Sigmoid colon (tissue), 7 donors: ENCODE data around the gene TIPIN. TPM values are rescaled to one million over a fixed set of nuclear protein-coding genes. Genes with fewer than 3 reads are reported as not detected.

ENCODE experiments used
- DNase-seq: peaks from one replicate; pipeline ENCODE4 v3.0.0-alpha.2; 2019
- H3K27ac ChIP-seq, 4 donors: fragments of 200-600 bp; sonication (generic); one replicate each; pipeline ENCODE4 v1.5.1; 2016 to 2019; ENCODE audit warnings: mild to moderate bottlenecking in 1 of 4
- H3K27me3 ChIP-seq, 3 donors: fragments of 200-600 bp; sonication (generic); one replicate each; pipeline ENCODE4 v1.5.1; 2019; ENCODE audit warnings: mild to moderate bottlenecking in 1 of 3
- H3K36me3 ChIP-seq, 4 donors: fragments of 200-600 bp; sonication (generic); one replicate each; pipeline ENCODE4 v1.5.1; 2016 to 2019
- H3K4me1 ChIP-seq, 4 donors: fragments of 200-600 bp; sonication (generic); one replicate each; pipeline ENCODE4 v1.5.1; 2017 to 2019
- H3K4me3 ChIP-seq, 4 donors: fragments of 200-600 bp; sonication (generic); one replicate each; pipeline ENCODE4 v1.5.1; 2017 to 2019; ENCODE audit warnings: mild to moderate bottlenecking in 2 of 4, moderate library complexity in 1 of 4
- H3K9me3 ChIP-seq, 4 donors: fragments of 200-600 bp in 3 of 4; sonication (generic) in 3 of 4; one replicate each; pipeline versions ENCODE4 v1.5.1 to v1.6.1; 2013 to 2019
- EP300 ChIP-seq, 4 donors: sonication (generic); formaldehyde crosslinking; IDR thresholded peaks; one replicate each; pipeline ENCODE4 v1.6.1; 2017; ENCODE audit warnings: antibody characterized with exemption in 4 of 4
- POLR2A ChIP-seq, 2 donors: fragments of 450-650 bp; IDR thresholded peaks; one replicate each; pipeline ENCODE4 v1.6.1; 2016; ENCODE audit warnings: antibody characterized with exemption in 2 of 2, mild to moderate bottlenecking in 2 of 2, moderate library complexity in 2 of 2
- POLR2AphosphoS5 ChIP-seq, 4 donors: sonication (generic); formaldehyde crosslinking; IDR thresholded peaks; one replicate each; pipeline ENCODE4 v1.6.1; 2017; ENCODE audit warnings: antibody characterized with exemption in 4 of 4
- WGBS, 2 donors: extraction: QIAGEN DNeasy Blood & Tissue Kit; methylation state at CpG; one replicate each; pipeline ENCODE4 v1.1.7; 2013; 5-methylcytosine and 5-hydroxymethylcytosine counted together
- intact Hi-C: fragments of 100-400 bp; cut with DNase I; formaldehyde crosslinking; loops from one replicate; pipeline ENCODE4 v1.15.1; 2023
- polyA plus RNA-seq, 3 donors: library from polyadenylated mRNA; stranded (reverse); fragments of 200-250 nt; gene quantifications; one replicate each; pipeline ENCODE4 v1.2.3, GENCODE V29; 2013
- total RNA-seq, 4 donors: library from RNA; depleted of rRNA; stranded (reverse); fragments of >200 nt; gene quantifications; one replicate each; pipeline ENCODE4 v1.1.0, GENCODE V29; 2016
- TF ChIP-seq, protein P1 (sequence below), 4 experiments: fragments of 450-650 bp in 3 of 4; fragments of 200-600 bp in 1 of 4; IDR thresholded peaks; one replicate each; pipeline ENCODE4 v1.5.1; 2016 to 2019; ENCODE audit warnings: antibody characterized with exemption in 4 of 4, mild to moderate bottlenecking in 3 of 4, moderate library complexity in 2 of 4
- donor health status: healthy with polysubstance abuse.
- donor health status: Bipolar disorder and iron deficiency.
- donor health status: healthy.

TIPIN gene, protein sequence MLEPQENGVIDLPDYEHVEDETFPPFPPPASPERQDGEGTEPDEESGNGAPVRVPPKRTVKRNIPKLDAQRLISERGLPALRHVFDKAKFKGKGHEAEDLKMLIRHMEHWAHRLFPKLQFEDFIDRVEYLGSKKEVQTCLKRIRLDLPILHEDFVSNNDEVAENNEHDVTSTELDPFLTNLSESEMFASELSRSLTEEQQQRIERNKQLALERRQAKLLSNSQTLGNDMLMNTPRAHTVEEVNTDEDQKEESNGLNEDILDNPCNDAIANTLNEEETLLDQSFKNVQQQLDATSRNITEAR
- total RNA-seq, result 10 to 100 TPM in 1 of 4 donors, 1 to 10 TPM in 3; 1.9 to 10.3 (median 6.1) TPM
- polyA plus RNA-seq, result 1 to 10 TPM; 2.3 to 8.7 (median 2.4) TPM

DNA sequence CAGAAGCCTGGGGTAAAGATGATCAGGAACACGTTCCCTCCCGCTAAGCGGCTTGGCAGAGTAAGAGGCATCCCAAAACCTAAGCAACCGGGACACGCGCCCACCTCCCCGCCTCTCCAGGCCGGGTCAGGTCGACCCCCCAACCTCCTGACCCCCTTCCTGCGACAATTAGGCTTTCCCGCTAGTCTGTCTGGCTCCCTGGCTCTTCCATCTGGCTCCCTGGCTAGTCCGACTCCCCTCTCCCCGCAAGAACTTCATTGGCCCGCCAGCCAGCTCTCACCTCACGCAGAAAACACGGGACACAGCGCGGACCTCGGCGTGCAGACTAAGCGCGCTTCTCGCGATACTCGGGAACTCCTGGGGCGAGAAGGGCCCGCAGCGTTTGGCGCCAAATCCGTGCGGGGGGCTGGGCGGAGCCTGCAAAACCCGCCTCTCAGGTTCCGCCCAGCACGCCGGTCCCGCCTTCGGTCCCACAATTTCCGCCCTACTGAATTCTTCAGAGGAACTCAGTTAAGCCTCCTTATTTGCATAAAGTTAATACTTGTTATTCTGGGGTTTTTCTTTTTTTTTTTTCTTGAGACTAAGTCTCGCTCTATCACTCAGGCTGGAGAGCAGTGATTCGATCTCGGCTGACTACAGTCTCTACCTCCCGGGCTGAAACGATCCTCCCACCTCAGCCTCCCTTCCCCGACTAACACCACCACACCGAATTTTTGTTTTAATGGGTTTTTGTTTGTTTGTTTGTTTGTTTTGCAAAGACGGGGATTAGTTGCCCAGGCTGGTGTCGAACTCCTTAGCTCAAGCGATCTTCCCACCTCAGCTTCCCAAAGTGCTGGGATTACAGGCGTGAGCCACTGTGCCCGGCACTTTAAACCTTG, at the start of gene TIPIN:
TSS of gene TIPIN (minus strand) at position 327 of the 878 bp plus-strand sequence. CDS start 3,738 bp downstream, outside the sequence.
- Histone ChIP-seq H3K27me3 (no peaks in the 10 kb centered on the region), H3K4me3 (peak within 1 kb of the TSS; percentile 51 to 85 (median 72)), H3K4me1 (peaks cover 0 to 11% (median 8%) of the 10 kb centered on the region in 4 donors), H3K27ac (peak within 1 kb of the TSS; percentile 80 to 88 (median 86)), H3K36me3 (peaks cover 0 to 13% (median 0%) of the 10 kb centered on the region in 4 donors), H3K9me3 (no peaks in the 10 kb centered on the region)
- TF ChIP-seq POLR2AphosphoS5 (IDR thresholded peaks at IDR 0.05), result peak; percentile 36 to 77 (median 69)
- no peak for TF ChIP-seq POLR2A (IDR thresholded peaks at IDR 0.05)
- intact Hi-C loops, result loop anchor here (1.0 to 2.0 kb wide), 2 partner anchors 31 to 148 kb away; partner anchors contain the start of genes RPL4 and ZWILCH
- WGBS, 2 donors, result 2 to 7% methylated on average over 51 of the region's 51 CpGs
- peak; percentile 98 for DNase-seq

DNA sequence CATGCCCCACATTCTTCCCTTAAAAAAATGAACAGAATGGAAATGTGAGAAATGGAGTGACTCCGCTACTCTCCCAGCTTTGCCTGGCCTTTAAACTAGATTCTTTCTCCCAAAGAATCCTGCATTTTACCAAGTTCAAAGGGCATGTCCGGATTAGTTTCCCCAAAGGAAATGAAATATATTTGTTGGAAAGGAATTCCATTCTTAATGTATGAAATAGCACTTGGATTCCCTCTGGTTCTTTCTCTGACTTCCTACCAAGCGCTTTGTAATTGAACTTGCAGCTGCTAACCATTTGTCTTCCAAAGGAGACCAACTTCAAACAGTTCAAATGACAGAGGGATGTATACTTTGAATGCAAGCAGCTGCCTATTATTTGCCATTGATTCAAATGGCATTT, 49.1 kb upstream of the TIPIN start:
- intact Hi-C loops, result no loop called here
- TF ChIP-seq POLR2A (IDR thresholded peaks at IDR 0.05) (no peak), POLR2AphosphoS5 (IDR thresholded peaks at IDR 0.05) (no peak), EP300 (IDR thresholded peaks at IDR 0.05) (no peak)
- TF ChIP-seq, protein P1, sequence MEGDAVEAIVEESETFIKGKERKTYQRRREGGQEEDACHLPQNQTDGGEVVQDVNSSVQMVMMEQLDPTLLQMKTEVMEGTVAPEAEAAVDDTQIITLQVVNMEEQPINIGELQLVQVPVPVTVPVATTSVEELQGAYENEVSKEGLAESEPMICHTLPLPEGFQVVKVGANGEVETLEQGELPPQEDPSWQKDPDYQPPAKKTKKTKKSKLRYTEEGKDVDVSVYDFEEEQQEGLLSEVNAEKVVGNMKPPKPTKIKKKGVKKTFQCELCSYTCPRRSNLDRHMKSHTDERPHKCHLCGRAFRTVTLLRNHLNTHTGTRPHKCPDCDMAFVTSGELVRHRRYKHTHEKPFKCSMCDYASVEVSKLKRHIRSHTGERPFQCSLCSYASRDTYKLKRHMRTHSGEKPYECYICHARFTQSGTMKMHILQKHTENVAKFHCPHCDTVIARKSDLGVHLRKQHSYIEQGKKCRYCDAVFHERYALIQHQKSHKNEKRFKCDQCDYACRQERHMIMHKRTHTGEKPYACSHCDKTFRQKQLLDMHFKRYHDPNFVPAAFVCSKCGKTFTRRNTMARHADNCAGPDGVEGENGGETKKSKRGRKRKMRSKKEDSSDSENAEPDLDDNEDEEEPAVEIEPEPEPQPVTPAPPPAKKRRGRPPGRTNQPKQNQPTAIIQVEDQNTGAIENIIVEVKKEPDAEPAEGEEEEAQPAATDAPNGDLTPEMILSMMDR (IDR thresholded peaks at IDR 0.05), result no peak
- DNase-seq, result no peak
- Histone ChIP-seq H3K27ac (no peak overlapping the region), H3K36me3 (no peaks in the 10 kb centered on the region), H3K4me3 (no peak overlapping the region), H3K9me3 (no peaks in the 10 kb centered on the region), H3K27me3 (no peaks in the 10 kb centered on the region), H3K4me1 (peaks cover 0 to 9% (median 4%) of the 10 kb centered on the region in 4 donors)
- WGBS, 2 donors, result 82 to 94% methylated on average over 3 of the region's 3 CpGs

DNA sequence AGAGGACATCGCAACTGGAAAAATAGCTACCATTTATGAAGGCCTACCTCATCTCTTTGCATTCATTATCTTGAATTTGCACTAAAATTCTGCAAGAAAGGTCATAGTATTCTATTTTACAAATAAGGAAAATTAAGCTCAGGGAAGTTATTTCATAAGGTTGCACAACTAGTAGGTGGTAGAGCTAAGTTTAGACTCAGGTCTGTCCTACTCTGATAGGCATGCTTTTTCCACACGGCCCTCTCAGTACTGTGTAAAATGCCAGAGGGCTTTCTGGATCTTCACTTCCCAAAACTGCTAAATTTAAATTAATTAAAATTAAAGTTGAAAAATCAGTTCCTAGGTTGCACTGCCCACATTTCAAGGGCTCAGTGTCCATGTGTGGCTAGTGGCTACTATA, 48.5 kb upstream of the TIPIN start:
- TF ChIP-seq POLR2A (IDR thresholded peaks at IDR 0.05), result no peak
- TF ChIP-seq, protein P1 (IDR thresholded peaks at IDR 0.05), result no peak
- TF ChIP-seq POLR2AphosphoS5 (IDR thresholded peaks at IDR 0.05), result no peak
- TF ChIP-seq EP300 (IDR thresholded peaks at IDR 0.05), result no peak
- Histone ChIP-seq H3K27ac (no peak overlapping the region), H3K9me3 (no peaks in the 10 kb centered on the region), H3K36me3 (no peaks in the 10 kb centered on the region), H3K27me3 (no peaks in the 10 kb centered on the region), H3K4me3 (no peak overlapping the region), H3K4me1 (peaks cover 0 to 8% (median 4%) of the 10 kb centered on the region in 4 donors)
- WGBS, 2 donors, result 79 to 95% methylated on average over 2 of the region's 2 CpGs
- DNase-seq, result no peak
- intact Hi-C loops, result no loop called here

DNA sequence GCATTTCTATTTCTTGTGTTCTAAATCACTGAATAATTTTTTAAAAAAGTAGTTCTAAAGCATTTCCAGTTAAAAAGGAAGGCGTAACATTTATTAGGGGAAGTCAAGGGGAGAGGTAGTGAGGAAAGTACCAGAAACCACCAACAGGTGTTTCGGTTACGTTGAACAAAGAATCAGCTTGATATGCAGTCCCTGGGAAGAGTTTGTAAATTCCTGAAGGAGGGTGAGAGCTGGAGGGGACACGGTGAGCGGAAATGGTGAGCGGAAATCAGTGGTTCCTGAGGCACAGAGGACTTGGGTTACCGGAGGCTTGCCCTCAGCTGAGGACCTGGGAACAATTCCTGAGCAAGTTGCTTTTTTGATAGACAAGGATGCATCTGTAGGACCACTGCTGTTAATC, 48.0 kb upstream of the TIPIN start:
- no peak for DNase-seq
- H3K4me1 ChIP-seq, result peaks cover 0 to 8% (median 4%) of the 10 kb centered on the region in 4 donors
- H3K9me3 ChIP-seq, result no peaks in the 10 kb centered on the region
- WGBS, 2 donors, result 53 to 90% methylated on average over 7 of the region's 7 CpGs
- no peaks in the 10 kb centered on the region for H3K27me3 ChIP-seq
- no peaks in the 10 kb centered on the region for H3K36me3 ChIP-seq
- H3K27ac ChIP-seq, result no peak overlapping the region
- no peak overlapping the region for H3K4me3 ChIP-seq
- intact Hi-C loops, result no loop called here
- no peak for TF ChIP-seq EP300 (IDR thresholded peaks at IDR 0.05)

DNA sequence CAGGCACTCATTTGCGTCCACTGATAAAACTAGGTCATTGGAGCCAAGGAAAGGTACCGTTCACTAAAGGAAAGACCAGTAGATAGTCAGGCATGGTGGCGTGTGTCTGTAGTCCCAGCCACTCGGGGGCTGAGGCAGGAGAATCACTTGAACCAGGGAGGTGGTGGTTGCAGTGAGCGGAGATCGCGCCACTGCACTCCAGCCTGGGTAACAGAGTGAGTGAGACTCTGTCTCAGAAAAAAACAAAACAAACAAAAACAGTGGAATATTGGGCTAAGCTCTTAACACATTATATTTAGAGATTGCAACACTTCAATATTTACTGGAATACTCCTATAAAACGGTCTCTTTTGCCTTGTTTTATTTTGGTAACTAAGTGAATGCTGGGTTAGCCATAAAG, 47.6 kb upstream of the TIPIN start:
- Histone ChIP-seq H3K36me3 (no peaks in the 10 kb centered on the region), H3K4me3 (no peak overlapping the region), H3K27ac (no peak overlapping the region), H3K27me3 (no peaks in the 10 kb centered on the region), H3K4me1 (peaks cover 0 to 7% (median 2%) of the 10 kb centered on the region in 4 donors), H3K9me3 (no peaks in the 10 kb centered on the region)
- DNase-seq, result no peak
- TF ChIP-seq, protein P1 (IDR thresholded peaks at IDR 0.05), result no peak
- TF ChIP-seq EP300 (IDR thresholded peaks at IDR 0.05) (no peak), POLR2AphosphoS5 (IDR thresholded peaks at IDR 0.05) (no peak), POLR2A (IDR thresholded peaks at IDR 0.05) (no peak)
- intact Hi-C loops, result no loop called here
- WGBS, 2 donors, result 90 to 94% methylated on average over 8 of the region's 8 CpGs
